ENCODE results near the gene MGAT2.

GRCh38 chr14:49654511-49654910 lies 33.9 kb downstream of the MGAT2 start:
- TF ChIP-seq POLR2A (IDR thresholded peaks at IDR 0.05) (no peak), CTCF (IDR thresholded peaks at IDR 0.05) (no peak)
